Measurements from ENCODE around the gene LRRC31.

DNA sequence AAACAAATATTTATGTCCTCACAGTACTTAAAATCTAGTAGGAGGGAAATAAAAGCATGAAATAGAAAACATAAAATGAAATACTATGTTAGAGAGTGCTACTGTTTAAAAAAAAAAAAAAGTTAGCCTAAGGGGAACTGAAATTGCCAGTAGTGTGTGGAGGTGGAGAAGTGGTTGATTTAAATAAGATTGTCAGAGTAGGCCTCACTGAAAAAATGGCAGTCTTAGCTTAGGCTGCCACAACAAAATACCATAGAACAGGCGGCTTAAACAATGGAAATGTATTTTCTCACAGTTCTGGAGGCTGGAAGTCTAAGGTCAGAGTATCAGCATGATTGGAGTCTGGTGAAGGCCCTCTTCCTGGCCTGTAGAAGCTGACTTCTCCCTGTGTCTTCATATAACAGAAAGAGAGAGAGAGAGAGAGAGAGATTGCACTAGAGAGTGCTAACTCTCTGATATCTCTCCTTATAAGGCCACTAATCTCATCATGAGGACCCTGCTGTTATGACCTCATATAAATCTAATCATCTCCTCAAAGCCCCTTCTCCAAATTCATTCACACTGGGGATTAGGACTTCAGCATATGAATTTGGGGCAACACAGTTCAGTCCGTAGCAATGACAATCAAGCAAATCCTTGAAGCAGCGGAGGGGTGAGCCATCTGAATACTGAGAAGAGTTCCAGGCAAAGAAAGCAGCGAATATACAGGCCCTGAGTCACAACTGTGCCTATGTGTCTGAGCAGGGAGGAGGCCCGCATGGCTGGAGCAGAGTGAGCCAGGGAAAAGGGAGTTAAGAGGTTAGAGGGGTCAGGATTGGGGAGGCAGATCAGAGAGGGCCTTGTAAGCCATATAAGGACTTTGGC, 33.4 kb downstream of the LRRC31 start:
- TF ChIP-seq, protein P1, sequence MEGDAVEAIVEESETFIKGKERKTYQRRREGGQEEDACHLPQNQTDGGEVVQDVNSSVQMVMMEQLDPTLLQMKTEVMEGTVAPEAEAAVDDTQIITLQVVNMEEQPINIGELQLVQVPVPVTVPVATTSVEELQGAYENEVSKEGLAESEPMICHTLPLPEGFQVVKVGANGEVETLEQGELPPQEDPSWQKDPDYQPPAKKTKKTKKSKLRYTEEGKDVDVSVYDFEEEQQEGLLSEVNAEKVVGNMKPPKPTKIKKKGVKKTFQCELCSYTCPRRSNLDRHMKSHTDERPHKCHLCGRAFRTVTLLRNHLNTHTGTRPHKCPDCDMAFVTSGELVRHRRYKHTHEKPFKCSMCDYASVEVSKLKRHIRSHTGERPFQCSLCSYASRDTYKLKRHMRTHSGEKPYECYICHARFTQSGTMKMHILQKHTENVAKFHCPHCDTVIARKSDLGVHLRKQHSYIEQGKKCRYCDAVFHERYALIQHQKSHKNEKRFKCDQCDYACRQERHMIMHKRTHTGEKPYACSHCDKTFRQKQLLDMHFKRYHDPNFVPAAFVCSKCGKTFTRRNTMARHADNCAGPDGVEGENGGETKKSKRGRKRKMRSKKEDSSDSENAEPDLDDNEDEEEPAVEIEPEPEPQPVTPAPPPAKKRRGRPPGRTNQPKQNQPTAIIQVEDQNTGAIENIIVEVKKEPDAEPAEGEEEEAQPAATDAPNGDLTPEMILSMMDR (conservative IDR thresholded peaks at IDR 0.05): no peak
- TF ChIP-seq ZFX (IDR thresholded peaks at IDR 0.05): no peak
